NCI-H2081 (cell line): ENCODE data around the gene NOP16.

Source experiments
- DNase-seq, 2 experiments: peaks; one replicate each; lab custom pipeline; 2025; lab: John Stamatoyannopoulos, UW

NOP16 gene

DNA sequence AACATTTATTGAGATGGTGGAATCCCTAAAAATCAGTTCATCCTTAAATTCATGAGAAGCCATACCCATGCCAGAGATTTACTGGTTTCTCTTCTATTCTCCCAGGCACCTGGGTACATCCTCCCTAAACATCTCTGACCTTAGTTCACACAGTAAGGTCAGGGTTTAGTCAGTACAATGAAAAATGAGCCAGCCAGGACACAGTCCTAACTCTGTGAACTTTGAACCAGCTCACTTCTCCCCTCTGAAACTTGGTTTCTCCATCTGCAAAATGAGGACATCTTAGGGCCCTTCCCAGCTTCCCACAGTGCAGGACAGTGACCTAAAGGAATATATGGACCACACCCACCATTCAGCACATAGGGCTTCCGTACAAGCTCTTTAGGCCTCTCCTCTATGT, 1.9 kb downstream of the NOP16 start:
- DNase-seq = no peak

DNA sequence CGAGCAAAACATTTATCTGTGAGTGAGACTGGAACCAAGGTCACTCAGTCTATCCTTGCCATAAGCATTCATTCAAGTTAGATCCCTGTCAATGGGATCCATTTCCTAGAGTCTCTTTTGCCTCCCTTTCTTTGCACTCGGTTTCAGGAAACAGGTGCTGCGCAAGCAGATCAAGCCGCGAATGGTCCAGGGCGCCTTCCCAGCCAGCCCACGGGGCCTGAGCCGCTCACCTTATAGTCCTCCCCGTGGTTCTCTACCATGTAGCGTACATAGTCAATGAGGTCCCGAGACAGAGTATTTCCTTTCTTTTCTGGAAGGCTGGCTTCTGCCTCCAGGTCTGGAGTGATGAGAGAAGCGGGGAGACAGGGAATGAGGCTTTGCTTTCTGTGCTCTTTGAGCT, 3.4 kb downstream of the NOP16 start:
- no peak for DNase-seq

DNA sequence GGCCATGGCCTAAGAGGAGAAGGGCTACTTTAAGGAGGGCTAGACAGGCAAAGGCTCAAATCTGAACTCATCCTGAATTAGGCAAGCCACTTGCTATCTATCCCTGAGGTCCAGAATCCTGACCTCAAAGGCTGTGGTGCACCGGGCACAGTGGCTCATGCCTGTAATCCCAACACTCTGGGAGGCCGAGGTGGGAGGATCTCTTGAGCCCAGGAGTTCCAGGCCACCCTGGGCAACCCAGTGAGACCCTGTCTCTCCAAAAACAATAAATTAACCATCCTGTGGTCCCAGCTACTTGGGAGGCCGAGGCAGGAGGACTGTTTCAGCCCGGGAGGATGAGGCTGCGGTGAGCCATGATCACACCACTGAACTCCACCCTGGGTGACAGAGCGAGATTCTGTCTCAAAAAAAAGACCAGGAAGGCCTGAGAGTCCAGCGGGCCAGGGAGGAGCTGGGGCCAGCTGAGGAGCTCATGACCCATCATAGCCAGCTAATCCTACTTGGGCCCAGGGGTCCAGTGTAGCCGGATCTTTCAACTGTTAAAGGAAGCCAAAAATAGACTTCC, 4.0 kb downstream of the NOP16 start:
- no peak for DNase-seq

GRCh38 chr5:176383961-176384360, 4.4 kb downstream of the NOP16 start:
- DNase-seq = no peak

DNA sequence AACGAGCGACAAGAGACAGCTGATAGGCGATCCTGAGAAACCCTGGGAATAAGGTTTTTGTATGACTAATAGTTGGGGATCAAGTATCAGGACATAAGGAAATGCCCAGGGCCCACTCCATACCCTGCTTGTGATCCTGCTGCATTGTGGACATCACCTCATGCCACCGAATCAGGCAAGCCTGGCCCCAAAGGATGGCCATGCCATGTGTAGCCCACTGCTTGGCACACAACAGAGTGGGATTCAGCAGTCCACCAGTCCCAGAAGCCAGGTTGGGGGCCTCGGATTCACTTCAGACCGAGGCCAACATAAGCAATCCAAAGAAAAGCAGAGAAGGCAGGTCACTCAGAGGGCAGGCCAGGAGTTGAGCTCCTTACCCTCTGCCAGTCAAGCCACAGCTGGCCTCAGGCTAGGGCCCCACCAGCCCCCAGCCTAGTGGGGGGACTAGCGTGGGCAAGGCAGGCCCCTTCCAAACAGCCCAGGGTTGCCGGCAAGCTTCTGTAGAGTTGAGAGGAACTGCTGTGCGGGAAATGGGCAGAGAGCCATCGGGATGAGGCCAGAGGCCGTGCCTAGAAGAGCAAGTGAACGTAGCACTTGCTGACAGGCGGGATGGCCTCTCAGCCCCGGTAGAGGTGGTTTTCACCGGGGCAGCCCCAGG, 5.0 kb downstream of the NOP16 start:
- no peak for DNase-seq

- DNase-seq = no peak
Measured at GRCh38 chr5:176382721-176383120, 5.7 kb downstream of the NOP16 start.

- DNase-seq = no peak
Measured at GRCh38 chr5:176381979-176382378, 6.4 kb downstream of the NOP16 start.

DNA sequence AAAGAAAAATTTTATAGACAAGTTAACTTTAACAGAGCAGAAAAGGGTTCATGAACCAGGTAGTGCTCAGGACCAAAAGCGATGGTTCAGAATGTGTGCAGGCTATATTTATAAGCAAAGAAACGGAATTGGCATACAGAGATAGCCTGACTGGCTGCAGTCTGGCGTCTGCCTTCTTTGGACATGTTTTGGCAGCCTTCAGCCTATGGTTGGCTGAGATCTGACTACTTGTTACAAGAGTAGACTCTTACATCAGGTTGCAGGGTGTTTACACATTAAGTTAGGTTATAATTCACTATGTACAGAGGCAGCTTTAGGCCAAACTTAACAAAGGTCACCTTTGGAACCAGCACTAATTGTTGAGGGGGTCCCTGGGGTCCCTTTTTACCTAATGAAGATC, 7.0 kb downstream of the NOP16 start:
- DNase-seq = no peak

DNA sequence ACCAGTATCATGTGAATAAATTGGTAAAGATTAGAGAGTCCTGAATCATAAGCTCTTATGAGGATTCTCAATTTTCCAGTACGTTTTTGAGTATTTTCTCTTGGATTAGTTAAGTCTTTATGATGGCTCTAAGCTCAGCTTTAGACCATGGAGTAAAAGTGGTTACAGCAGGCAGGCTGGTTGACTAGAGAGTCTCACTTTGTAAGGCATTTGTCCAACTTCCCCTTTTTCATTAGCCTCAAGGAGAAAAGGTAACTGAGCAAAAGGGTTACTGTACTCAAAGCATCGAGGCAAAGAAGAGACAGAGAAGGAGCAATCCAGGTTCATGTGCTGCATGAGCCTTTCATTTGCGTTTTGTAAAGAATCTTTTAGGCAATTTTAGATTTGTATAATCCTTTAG, 8.5 kb downstream of the NOP16 start:
- DNase-seq = no peak

DNA sequence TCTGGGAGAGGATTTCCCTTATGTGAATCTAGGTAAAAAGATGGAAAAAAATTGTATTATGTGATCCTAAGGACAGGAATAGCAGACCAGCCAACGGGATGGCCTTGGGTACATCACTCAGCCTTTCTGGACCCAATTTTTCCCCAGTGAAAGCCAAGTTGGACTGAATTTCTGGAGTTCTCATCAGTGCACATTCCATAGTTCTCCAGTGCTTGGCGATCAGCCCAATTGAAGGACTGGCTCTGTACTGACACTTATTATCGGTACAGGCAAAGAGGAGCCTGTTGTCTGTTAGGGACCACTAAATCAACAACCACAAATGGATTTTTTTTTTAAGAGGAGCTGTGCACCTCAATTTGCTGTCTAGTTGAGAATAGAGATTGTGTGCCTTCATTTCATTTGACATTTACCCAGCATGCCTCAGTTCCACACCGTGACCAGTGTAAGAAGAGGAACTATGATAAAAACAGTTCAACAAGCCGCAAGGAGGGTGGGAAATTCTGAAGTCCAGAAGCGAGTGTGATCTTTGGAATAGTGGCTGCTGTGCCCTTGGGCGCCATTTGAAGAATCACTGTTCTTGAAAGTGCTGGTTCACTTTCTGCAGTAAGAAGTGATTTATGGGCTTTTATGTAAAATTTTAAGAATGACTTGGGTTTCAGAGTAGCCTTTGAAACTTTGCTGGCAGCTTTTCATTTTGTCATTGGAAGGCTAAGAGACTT, 15.1 kb downstream of the NOP16 start:
- DNase-seq = no peak

GRCh38 chr5:176371621-176372539, 16.5 kb downstream of the NOP16 start:
- no peak for DNase-seq

DNA sequence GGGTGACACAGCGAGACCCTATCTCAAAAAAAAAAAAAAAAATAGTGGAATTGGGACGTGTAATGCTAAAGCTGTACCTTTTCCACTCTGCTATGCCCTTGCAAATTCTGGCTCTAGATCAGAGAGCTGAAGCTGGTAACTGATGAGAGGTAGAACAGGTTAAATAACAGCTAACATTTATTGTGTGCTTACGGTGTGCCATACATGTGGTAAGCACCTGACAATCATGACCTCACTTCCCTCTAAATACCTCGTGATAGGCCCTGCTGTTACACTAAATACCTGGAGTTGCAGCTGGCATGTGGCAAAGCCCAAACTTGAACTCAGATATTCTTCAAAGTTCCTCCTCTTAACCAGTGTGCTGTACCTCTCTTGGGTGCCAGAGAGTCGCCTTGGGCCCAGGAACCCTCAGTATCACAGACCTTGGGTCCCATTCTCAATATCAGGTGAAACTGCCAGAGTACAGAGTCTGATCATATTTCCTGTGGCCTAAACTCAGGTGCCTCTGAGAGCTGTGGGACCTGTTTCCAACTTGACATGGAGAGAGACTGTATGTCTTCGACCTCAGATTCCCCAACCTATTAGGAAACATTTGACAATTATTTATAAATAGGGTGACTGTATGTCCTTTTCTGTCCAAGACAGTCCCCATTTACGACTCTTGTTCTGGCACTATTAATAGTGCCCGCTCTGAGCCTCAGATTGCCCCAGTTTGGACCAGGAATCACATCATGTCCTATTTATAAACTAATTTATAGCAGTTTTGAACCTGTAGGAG, 18.3 kb downstream of the NOP16 start:
- no peak for DNase-seq

- no peak for DNase-seq
Measured at GRCh38 chr5:176368726-176369125, 19.7 kb downstream of the NOP16 start.

DNA sequence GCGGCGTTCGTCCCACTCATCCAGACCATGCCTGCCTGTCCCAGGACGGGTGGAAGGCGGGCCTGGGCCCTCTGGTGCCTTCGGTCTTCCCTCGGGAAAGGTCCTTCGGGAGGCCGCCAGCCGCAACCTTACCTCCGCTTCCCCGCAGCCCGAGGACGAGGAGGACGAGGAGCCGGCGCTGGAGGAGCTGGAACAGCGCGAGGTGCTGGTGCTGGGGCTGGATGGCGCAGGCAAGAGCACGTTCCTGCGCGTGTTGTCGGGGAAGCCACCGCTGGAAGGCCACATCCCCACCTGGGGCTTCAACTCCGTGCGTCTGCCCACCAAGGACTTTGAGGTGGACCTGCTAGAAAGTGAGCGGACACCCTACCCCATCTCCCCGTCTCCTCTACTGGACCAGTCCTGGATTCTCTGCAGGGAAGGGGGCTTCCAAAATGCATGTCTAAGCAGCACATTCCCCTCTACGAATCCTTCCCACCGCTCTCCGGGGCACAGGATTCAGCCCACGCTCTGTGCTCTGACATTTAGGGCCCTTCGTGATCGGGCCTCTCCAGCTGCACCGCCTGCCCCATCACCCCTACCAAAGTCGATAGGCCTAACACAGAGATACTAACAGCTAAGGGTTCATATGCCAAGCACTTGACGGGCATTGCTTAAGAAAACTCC, 22.0 kb downstream of the NOP16 start:
- DNase-seq = no peak

DNA sequence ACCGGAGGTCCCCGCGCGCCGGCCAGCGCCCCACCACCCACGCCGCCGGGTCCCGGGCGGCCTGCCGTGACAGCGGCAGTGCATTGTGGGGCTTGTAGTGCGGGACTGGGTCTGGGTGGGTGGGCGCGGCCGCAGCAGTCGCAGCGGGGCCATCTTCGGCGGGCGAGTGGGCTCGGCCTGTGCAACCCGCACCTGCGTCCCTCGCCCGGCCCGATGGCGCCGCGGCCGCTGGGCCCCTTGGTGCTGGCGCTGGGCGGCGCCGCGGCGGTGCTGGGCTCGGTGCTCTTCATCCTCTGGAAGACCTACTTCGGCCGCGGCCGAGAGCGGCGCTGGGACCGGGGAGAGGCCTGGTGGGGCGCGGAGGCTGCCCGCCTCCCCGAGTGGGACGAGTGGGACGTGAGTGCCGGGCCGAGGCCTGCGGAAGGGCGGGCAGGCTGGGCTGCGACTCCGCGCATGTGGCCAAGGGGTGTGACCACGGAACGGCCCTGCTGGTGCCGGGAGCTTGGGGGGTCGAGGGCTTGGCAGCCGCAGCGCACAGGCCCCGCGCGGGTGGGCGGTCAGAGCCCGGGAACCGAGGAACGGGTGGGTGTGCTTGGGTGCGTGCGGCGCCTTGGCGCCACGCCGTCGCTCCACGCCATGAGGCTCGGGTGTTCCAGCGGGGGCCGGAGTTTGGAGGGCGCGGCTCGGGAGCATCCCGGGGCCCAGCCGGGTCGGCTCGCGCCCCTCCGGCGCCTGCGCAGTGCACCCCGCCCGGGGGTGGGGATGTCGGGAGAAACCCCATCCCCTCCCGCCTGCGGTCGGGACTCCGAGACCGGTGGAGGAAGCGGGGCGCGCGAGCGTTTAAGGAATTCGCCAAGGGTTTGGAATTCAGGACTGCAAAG, 22.8 kb downstream of the NOP16 start, which contains the start of gene ARL10:
Gene ARL10 (plus strand): TSS at position 137 of the 881 bp plus-strand sequence. CDS start 77 bp downstream, at position 214.
- no peak for DNase-seq

GRCh38 chr5:176364765-176365350, 23.5 kb downstream of the NOP16 start:
- no peak for DNase-seq

GRCh38 chr5:176362233-176362490, 26.2 kb downstream of the NOP16 start:
- DNase-seq = peak in 1 of 2 experiments; percentile 15

DNA sequence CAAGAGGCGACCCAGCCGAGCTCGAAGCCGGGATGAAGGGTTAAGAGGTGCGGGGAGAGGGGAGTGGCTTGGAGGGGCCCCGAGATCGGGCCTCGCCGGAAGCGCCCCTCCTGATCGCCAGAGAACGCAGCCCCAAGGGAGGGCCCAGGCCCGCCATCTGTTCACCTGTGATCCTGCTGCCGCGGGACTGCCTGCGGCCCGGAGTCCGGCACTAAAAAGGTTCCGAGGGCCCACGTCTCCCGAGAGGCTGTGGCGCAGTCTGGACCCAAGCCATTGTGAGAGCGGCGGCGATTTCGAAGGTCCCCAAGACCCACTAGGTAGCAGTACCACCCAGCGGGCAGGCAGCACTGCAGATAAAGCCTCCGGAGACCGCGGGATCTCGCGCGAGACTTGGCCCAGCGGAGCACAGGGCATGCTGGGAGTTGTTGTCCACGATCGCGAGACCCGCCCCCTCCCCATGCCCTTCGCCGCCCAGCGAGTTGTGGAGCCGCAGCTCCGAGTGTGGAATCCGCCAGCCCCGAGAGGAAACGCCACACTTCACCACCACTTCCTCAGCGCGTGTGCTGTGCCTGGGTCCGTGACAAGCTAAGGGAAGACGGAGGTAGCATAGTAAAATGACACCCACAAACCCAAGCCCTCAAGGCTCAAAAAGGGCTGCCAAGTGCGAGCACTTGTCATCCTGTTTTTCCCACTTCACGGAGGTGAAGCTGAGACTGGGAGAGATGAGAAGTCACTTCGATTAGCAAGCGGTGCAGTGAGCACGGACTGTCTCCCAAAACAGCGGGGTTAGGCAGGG, 26.8 kb downstream of the NOP16 start, which contains the start of gene KIAA1191:
Gene KIAA1191 (minus strand): TSS at position 328 of the 796 bp plus-strand sequence. CDS start 2,256 bp downstream, outside the sequence.
- peak; percentile 87 to 91 for DNase-seq
